CD4-positive, alpha-beta T cell treated with Interleukin-6 at 100 ng/mL for 8 hours (primary cell): ENCODE data around the gene FAM171A2.
"Not testable (repeated sequence)": the region's sequence is repeated elsewhere in the genome, so short reads cannot be mapped to it uniquely, and the experiment has no call there.

ENCODE experiments used
- DNase-seq: peaks from one replicate; pipeline ENCODE4 v3.0.0-alpha.2; 2020; ENCODE audit warnings: mixed read lengths, low spot score

The FAM171A2 gene

GRCh38 chr17:44347206-44348055, 16.2 kb downstream of the FAM171A2 start:
- not testable (repeated sequence) for DNase-seq

- DNase-seq = no peak
Measured at GRCh38 chr17:44346064-44346844, 17.4 kb downstream of the FAM171A2 start.

- DNase-seq = peak; percentile 46
Measured at GRCh38 chr17:44345454-44346026, 18.1 kb downstream of the FAM171A2 start.

- DNase-seq = peak; percentile 84
Measured at GRCh38 chr17:44344939-44345453, 18.7 kb downstream of the FAM171A2 start, which contains the start of gene GRN. TSS of gene GRN (plus strand) at chr17:44345302. CDS start at chr17:44349165, 3,863 bp downstream.

GRCh38 chr17:44343510-44344209, 20.0 kb downstream of the FAM171A2 start:
- DNase-seq = no peak

- DNase-seq = not testable (repeated sequence)
Measured at GRCh38 chr17:44340553-44340952, 23.1 kb downstream of the FAM171A2 start.

GRCh38 chr17:44338702-44339101, 25.0 kb downstream of the FAM171A2 start:
- no peak for DNase-seq

GRCh38 chr17:44335968-44336367, 27.7 kb downstream of the FAM171A2 start:
- no peak for DNase-seq

GRCh38 chr17:44335564-44335963, 28.1 kb downstream of the FAM171A2 start:
- DNase-seq = no peak

- no peak for DNase-seq
Measured at GRCh38 chr17:44334727-44335126, 28.9 kb downstream of the FAM171A2 start.

GRCh38 chr17:44334315-44334714, 29.3 kb downstream of the FAM171A2 start:
- DNase-seq = no peak

- DNase-seq = no peak
Measured at GRCh38 chr17:44333371-44333770, 30.3 kb downstream of the FAM171A2 start.

- DNase-seq = peak; percentile 79
Measured at GRCh38 chr17:44331249-44331760, 32.3 kb downstream of the FAM171A2 start.

GRCh38 chr17:44330263-44330662, 33.4 kb downstream of the FAM171A2 start:
- not testable (repeated sequence) for DNase-seq

- not testable (repeated sequence) for DNase-seq
Measured at GRCh38 chr17:44329516-44329915, 34.1 kb downstream of the FAM171A2 start.

GRCh38 chr17:44327715-44328449, 35.8 kb downstream of the FAM171A2 start:
- no peak for DNase-seq

GRCh38 chr17:44326861-44327444, 36.7 kb downstream of the FAM171A2 start:
- DNase-seq = peak; percentile 97

GRCh38 chr17:44324571-44325275, 38.9 kb downstream of the FAM171A2 start, which contains the start of gene SLC25A39:
TSS of gene SLC25A39 (minus strand) at chr17:44324823. CDS start at chr17:44323562, 1,261 bp downstream.
- peak; percentile 94 for DNase-seq

- DNase-seq = no peak
Measured at GRCh38 chr17:44324092-44324570, 39.5 kb downstream of the FAM171A2 start.
